Endothelial cell (in vitro differentiated cells): ENCODE measurements around the gene A2ML1. TPM values are rescaled to one million over a fixed set of nuclear protein-coding genes. Genes with fewer than 3 reads are reported as not detected.

Source experiments
- DNase-seq: peaks from one replicate; pipeline ENCODE4 v3.0.0; 2021; ENCODE audit warnings: low spot score
- H3K27ac Mint-ChIP-seq: one replicate; pipeline ENCODE4 v1.8.0; 2021; ENCODE audit warnings: mixed read lengths, inconsistent platforms; ENCODE audit not compliant: unreplicated experiment
- H3K27me3 Mint-ChIP-seq: one replicate; pipeline ENCODE4 v1.8.0; 2021; ENCODE audit warnings: mild to moderate bottlenecking, moderate library complexity, mixed read lengths, inconsistent platforms; ENCODE audit not compliant: unreplicated experiment
- H3K36me3 Mint-ChIP-seq: one replicate; pipeline ENCODE4 v1.8.0; 2021; ENCODE audit warnings: mild to moderate bottlenecking, low read depth, mixed read lengths, inconsistent platforms; ENCODE audit not compliant: unreplicated experiment
- H3K4me1 Mint-ChIP-seq: one replicate; pipeline ENCODE4 v1.8.0; 2021; ENCODE audit warnings: mild to moderate bottlenecking, mixed read lengths, inconsistent platforms; ENCODE audit not compliant: unreplicated experiment
- H3K4me3 Mint-ChIP-seq: one replicate; pipeline ENCODE4 v1.8.0; 2021; ENCODE audit warnings: mild to moderate bottlenecking, mixed read lengths, inconsistent platforms; ENCODE audit not compliant: unreplicated experiment
- H3K9me3 Mint-ChIP-seq: one replicate; pipeline ENCODE4 v1.8.0; 2021; ENCODE audit warnings: mixed read lengths, inconsistent platforms; ENCODE audit not compliant: unreplicated experiment
- total RNA-seq: library from RNA; stranded (reverse); fragmentation: NEBNext Ultra II Directional; extraction: Animal tissue kit (Norgen Biotek cat#: 25700); gene quantifications from one replicate; pipeline ENCODE4 v1.2.1, GENCODE V29; 2021; ENCODE audit not compliant: unreplicated experiment
- TF ChIP-seq, protein P1 (sequence below): fragments of 200-600 bp; sonication (generic); IDR thresholded peaks from one replicate; pipeline ENCODE4 v1.5.0; 2021; ENCODE audit warnings: antibody characterized with exemption; ENCODE audit not compliant: unreplicated experiment

A2ML1 gene
- total RNA-seq, 1 donor from 2014 or later = not detected

DNA sequence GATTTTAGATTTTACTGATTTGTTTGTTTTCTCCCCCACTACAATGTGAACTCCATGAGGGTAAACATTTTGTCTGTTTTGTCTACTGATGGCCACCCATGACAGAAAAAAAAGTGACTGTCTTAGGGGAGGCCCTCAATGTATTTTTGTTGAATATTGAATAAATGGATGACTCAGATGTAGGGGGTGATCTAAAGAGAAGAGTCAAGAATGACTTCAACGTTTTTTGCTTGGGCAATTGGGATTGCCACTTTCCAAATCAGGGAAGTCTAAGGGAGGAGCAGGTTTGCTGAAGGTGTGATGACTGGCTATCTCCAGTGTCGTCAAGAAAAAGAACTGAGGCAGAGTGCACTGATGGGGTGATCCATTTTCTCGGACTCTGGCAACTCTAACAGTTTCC is 81.2 kb downstream of the A2ML1 start:
- Mint-ChIP-seq H3K27me3 (no peaks in the 10 kb centered on the region), H3K36me3 (no peaks in the 10 kb centered on the region), H3K9me3 (no peaks in the 10 kb centered on the region), H3K27ac (no peak overlapping the region), H3K4me1 (peaks cover 5% of the 10 kb centered on the region), H3K4me3 (no peak overlapping the region)
- TF ChIP-seq, protein P1, sequence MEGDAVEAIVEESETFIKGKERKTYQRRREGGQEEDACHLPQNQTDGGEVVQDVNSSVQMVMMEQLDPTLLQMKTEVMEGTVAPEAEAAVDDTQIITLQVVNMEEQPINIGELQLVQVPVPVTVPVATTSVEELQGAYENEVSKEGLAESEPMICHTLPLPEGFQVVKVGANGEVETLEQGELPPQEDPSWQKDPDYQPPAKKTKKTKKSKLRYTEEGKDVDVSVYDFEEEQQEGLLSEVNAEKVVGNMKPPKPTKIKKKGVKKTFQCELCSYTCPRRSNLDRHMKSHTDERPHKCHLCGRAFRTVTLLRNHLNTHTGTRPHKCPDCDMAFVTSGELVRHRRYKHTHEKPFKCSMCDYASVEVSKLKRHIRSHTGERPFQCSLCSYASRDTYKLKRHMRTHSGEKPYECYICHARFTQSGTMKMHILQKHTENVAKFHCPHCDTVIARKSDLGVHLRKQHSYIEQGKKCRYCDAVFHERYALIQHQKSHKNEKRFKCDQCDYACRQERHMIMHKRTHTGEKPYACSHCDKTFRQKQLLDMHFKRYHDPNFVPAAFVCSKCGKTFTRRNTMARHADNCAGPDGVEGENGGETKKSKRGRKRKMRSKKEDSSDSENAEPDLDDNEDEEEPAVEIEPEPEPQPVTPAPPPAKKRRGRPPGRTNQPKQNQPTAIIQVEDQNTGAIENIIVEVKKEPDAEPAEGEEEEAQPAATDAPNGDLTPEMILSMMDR = no peak
- no peak for DNase-seq

DNA sequence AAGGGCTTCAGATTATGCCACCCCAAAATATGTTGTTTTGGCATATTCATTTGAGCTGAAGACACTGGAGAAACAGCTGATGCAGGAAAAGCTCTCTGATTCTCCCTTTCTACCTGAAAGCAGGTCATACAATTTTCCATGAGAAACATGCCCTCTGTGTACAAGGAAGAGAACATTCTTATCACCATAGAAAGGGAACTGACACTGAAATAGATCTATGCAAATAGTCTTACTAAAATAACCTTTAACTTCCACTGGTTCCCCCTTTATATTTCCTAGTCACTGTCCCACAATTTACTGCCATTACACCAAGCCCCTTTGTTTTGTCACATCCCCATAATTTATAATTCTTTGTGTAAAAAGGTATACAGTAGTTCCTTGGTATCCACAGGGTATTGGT is 82.2 kb downstream of the A2ML1 start:
- Mint-ChIP-seq H3K9me3 (no peaks in the 10 kb centered on the region), H3K4me3 (no peak overlapping the region)

DNA sequence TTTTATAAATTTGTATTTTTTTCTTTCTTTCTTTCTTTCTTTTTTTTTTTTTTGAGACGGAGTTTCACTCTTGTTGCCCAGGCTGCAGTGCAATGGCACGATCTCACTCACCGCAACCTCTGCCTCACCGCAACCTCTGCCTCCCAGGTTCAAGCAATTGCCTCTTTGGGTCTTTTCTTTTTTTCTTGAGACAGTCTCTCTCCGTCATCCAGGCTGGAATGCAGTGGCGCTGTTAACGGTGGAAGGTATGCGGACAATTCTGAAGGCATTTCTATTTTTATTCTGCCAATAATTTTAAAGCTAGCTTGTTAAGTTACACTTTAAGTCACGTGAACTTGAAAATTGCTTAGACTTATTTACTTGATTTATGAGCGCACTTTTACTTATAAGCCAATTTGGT is 83.1 kb downstream of the A2ML1 start:
- Mint-ChIP-seq H3K9me3 (no peaks in the 10 kb centered on the region), H3K4me3 (no peak overlapping the region), H3K27ac (no peak overlapping the region), H3K27me3 (no peaks in the 10 kb centered on the region), H3K36me3 (no peaks in the 10 kb centered on the region), H3K4me1 (peaks cover 5% of the 10 kb centered on the region)
- TF ChIP-seq, protein P1 = no peak
- DNase-seq = no peak

More for the DNA sequence above, 82.2 kb downstream of the A2ML1 start:
- Mint-ChIP-seq H3K36me3 (no peaks in the 10 kb centered on the region), H3K4me1 (peaks cover 5% of the 10 kb centered on the region), H3K27me3 (no peaks in the 10 kb centered on the region), H3K27ac (no peak overlapping the region)
- TF ChIP-seq, protein P1 = no peak
- DNase-seq = no peak

DNA sequence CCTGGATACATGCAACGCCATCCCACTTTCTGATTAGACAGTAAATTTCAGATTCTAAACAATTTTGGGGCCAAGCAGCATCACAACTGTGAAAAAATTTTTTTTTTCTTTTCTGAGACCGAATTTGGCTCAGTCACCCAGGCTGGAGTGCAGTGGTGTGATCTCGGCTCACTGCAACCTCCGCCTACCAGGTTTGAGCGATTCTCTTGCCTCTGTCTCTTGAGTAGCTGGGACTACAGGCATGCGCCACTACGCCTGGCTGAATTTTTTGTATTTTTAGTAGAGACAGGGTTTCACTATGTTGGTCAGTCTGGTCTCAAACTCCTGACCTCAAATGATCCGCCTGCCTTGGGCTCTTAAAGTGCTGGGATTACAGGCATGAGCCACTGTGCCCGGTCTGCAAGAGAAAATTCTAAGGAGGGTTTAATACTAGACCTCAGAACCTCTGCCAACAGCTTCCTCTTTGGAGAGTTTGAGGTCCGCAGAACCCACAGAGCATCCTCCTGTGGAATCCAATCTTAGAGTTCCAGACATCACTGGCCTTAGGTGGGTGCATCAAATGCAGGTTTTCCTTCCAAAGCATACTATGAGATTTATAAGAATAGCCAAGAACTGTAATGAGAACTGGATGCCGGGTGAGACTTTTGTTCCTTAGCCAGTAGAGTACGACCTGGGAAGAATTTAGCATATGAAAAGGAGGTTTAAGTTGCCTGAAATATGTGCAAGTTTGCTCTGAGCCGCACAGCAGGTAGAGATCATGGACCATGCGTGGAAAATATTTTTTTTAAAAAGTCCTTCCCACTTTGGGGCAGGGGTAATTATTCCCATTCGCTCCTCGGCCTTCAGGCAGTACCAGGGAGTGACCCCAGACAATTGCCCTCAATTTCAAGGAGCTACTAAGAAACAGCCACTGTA is 84.1 kb downstream of the A2ML1 start:
- Mint-ChIP-seq H3K27ac (no peak overlapping the region), H3K27me3 (no peaks in the 10 kb centered on the region), H3K9me3 (no peaks in the 10 kb centered on the region), H3K36me3 (no peaks in the 10 kb centered on the region), H3K4me3 (no peak overlapping the region), H3K4me1 (peaks cover 9% of the 10 kb centered on the region)
- no peak for DNase-seq
- TF ChIP-seq, protein P1 = no peak

DNA sequence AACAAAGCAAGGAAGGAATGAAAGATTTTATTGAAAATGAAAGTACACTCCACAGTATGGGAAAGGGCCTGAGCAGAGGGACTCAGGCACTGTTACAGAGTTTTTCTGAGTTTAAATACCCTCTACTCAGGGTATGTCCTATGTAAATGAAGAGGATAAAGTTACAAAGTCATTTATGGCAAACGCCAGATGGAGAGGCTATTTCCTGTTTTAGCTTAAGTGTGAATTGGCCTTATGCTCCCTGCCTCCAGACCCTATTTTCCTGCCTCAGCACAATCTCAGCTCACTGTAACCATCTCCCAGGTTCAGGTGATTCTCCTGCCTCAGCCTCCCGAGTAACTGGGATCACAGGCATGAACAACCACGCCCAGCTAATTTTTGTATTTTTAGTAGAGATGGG is 85.1 kb downstream of the A2ML1 start:
- Mint-ChIP-seq H3K36me3 (no peaks in the 10 kb centered on the region), H3K27me3 (no peaks in the 10 kb centered on the region), H3K27ac (no peak overlapping the region), H3K9me3 (no peaks in the 10 kb centered on the region), H3K4me3 (no peak overlapping the region), H3K4me1 (peaks cover 9% of the 10 kb centered on the region)
- TF ChIP-seq, protein P1 = no peak
- DNase-seq = no peak
